IMR-90 (cell line): ENCODE results near the gene NLGN2.

Source experiments
- CHD1 ChIP-seq: IDR thresholded peaks from 2 replicates; pipeline ENCODE4 v1.6.1; 2012; ENCODE audit warnings: low read depth, low read length, improper control_type of control experiment
- TF ChIP-seq, protein P1 (sequence below): conservative IDR thresholded peaks from 2 replicates; pipeline ENCODE4 v1.5.1; 2012; ENCODE audit warnings: mild to moderate bottlenecking, low read depth, low read length, improper control_type of control experiment

- TF ChIP-seq, protein P1, sequence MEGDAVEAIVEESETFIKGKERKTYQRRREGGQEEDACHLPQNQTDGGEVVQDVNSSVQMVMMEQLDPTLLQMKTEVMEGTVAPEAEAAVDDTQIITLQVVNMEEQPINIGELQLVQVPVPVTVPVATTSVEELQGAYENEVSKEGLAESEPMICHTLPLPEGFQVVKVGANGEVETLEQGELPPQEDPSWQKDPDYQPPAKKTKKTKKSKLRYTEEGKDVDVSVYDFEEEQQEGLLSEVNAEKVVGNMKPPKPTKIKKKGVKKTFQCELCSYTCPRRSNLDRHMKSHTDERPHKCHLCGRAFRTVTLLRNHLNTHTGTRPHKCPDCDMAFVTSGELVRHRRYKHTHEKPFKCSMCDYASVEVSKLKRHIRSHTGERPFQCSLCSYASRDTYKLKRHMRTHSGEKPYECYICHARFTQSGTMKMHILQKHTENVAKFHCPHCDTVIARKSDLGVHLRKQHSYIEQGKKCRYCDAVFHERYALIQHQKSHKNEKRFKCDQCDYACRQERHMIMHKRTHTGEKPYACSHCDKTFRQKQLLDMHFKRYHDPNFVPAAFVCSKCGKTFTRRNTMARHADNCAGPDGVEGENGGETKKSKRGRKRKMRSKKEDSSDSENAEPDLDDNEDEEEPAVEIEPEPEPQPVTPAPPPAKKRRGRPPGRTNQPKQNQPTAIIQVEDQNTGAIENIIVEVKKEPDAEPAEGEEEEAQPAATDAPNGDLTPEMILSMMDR, result no peak
- TF ChIP-seq CHD1, result no peak
Observed at GRCh38 chr17:7440113-7440833, 32.6 kb downstream of the NLGN2 start.
